GM18507 (cell line): ENCODE results near the gene BPTF.
A peak's percentile ranks its signal among the peaks of the same experiment; 100 is the strongest.
"Not testable (repeated sequence)": the region's sequence is repeated elsewhere in the genome, so short reads cannot be mapped to it uniquely, and the experiment has no call there.

Source experiments
- DNase-seq: peaks from one replicate; pipeline ENCODE4 v3.0.0; 2011; ENCODE audit warnings: low read depth; ENCODE audit not compliant: insufficient read length; ENCODE audit errors: extremely low spot score
- FAIRE-seq: peaks from 2 replicates; lab custom pipeline; 2011; peaks lifted over from hg19 to GRCh38; lab: Jason Lieb, UNC

The BPTF gene

GRCh38 chr17:67863624-67864247, 38.4 kb downstream of the BPTF start:
- FAIRE-seq (no peak), DNase-seq (no peak)

GRCh38 chr17:67865438-67865837, 40.1 kb downstream of the BPTF start:
- no peak for FAIRE-seq
- DNase-seq = no peak

- no peak for DNase-seq
Measured at GRCh38 chr17:67867591-67867990, 42.3 kb downstream of the BPTF start.

GRCh38 chr17:67868176-67868575, 42.9 kb downstream of the BPTF start:
- FAIRE-seq (no peak), DNase-seq (no peak)

More at GRCh38 chr17:67867591-67867990, 42.3 kb downstream of the BPTF start:
- FAIRE-seq = no peak

- FAIRE-seq (no peak), DNase-seq (no peak)
Measured at GRCh38 chr17:67879662-67880061, 54.4 kb downstream of the BPTF start.

- DNase-seq = no peak
- FAIRE-seq = no peak
Measured at GRCh38 chr17:67881083-67881482, 55.8 kb downstream of the BPTF start.

GRCh38 chr17:67884741-67885140, 59.4 kb downstream of the BPTF start:
- DNase-seq (no peak), FAIRE-seq (no peak)

DNA sequence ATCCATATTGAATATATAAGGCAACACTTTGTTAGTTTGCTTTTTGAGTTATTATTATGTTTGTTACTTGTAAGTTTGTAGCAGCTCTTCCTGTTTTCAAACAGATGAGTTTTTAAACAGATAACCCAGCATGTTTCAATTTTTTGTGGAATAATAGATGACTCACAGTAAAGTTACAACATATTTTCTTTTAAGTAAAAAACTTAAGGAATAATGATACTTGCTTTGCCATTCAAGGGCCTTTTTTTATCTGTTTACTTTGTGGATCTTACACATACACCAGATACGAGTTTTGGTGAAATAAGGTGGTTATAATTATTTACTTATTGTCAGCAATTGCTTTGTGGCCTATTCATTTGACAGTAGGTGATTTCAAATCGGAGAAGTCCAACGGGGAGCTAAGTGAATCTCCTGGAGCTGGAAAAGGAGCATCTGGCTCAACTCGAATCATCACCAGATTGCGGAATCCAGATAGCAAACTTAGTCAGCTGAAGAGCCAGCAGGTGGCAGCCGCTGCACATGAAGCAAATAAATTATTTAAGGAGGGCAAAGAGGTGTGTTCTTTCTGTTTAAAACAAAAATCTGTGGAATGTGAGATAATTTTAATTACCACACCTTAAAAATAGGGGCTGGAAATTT, 66.3 kb downstream of the BPTF start:
- DNase-seq (no peak), FAIRE-seq (no peak)

- DNase-seq (no peak), FAIRE-seq (no peak)
Measured at GRCh38 chr17:67902511-67903231, 77.4 kb downstream of the BPTF start.

DNA sequence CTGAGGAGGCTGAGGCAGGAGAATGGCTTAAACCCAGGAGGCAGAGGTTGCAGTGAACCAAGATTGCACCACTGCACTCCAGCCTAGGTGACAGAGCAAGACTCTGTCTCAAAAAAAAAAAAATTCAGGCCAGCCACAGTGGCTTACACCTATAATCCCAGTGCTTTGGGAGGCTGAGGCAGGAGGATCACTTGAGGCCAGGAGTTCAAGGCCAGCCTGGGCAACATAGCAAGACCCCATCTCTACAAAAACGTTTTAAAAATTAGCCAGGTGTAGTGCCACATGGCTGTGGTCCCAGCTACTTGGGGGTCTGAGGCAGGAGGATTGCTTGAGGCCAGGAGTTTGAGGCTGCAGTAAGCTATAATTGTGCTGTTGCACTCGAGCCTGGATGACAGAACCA, 80.0 kb downstream of the BPTF start:
- not testable (repeated sequence) for DNase-seq, FAIRE-seq

DNA sequence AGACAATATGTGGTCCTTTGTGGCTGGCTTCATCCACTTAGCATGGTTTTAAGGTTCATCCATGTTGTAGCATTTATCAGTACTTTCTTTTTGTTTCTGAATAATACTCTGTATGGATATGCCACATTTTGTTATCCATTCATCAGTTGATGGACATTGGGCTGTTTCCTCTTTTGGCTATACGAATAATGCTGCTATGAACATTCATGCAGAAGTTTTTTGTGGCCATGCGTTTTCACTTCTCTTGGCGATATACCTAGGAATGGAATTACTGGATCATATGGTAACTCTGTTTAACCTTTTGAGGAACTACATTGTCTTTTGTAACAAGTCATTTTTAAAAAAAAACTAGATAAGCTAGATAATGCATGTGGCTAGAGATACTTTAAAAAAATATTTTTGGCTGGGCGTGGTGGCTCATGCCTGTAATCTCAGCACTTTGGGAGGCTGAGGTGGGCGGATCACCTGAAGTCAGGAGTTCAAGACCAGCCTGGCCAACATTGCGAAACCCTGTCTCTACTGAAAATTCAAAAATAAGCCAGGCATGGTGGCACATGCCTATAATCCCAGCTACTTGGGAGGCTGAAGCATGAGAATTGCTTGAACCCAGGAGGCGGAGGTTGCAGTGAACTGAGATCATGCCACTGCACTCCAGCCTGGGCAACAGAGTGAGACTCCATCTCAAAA, 85.0 kb downstream of the BPTF start:
- DNase-seq, FAIRE-seq: not testable (repeated sequence)

GRCh38 chr17:67911059-67911782, 85.9 kb downstream of the BPTF start:
- peak; percentile 38 for FAIRE-seq
- no peak for DNase-seq

- no peak for DNase-seq
Measured at GRCh38 chr17:67912088-67912487, 86.8 kb downstream of the BPTF start.

DNA sequence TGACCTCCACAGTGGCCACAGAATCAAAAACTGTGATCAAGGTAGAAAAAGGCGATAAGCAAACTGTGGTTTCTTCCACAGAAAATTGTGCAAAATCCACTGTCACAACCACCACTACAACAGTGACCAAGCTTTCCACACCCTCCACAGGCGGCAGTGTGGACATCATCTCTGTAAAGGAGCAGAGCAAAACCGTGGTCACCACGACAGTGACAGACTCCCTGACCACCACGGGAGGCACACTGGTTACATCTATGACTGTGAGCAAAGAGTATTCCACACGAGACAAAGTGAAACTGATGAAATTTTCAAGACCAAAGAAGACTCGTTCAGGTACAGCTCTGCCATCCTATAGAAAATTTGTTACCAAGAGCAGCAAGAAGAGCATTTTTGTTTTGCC, 87.4 kb downstream of the BPTF start:
- DNase-seq (no peak), FAIRE-seq (no peak)

More at GRCh38 chr17:67912088-67912487, 86.8 kb downstream of the BPTF start:
- FAIRE-seq = no peak

- FAIRE-seq = no peak
Measured at GRCh38 chr17:67920212-67920611, 94.9 kb downstream of the BPTF start.

GRCh38 chr17:67922503-67922902, 97.2 kb downstream of the BPTF start:
- no peak for FAIRE-seq
- DNase-seq = no peak

More at GRCh38 chr17:67920212-67920611, 94.9 kb downstream of the BPTF start:
- DNase-seq = no peak

DNA sequence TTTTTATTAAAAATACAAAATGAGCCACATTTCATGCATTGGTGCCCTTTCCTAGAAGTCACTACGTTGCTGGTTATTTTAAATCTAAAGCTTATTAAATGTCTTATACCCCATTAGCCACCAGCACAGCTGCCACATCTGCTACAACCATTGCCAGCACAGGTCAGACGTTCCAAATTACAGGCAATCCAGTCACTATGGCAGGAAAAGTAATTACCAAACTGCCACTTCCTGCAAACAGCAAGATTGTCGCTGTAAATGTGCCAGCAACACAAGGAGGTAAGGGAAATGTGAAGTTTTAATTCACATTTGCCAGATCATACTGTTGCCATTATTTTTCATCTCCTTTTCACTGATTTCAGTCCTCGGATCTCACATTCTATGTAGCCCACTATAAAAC, 103.5 kb downstream of the BPTF start:
- not testable (repeated sequence) for FAIRE-seq, DNase-seq

- no peak for FAIRE-seq
- DNase-seq = no peak
Measured at GRCh38 chr17:67931227-67931626, 105.9 kb downstream of the BPTF start.

- no peak for DNase-seq
- no peak for FAIRE-seq
Measured at GRCh38 chr17:67942810-67943209, 117.5 kb downstream of the BPTF start.
